ENCODE data around the gene TBC1D5. TPM values are rescaled to one million over a fixed set of nuclear protein-coding genes. Genes with fewer than 3 reads are reported as not detected.
A peak's percentile ranks its signal among the peaks of the same experiment; 100 is the strongest.

TBC1D5 gene
- polyA plus RNA-seq, 2 of the 4 experiments (the other 2 are of a cell fraction): 36.7 to 72.2 TPM

- TF ChIP-seq ESRRA (IDR thresholded peaks at IDR 0.05; ENCODE audit: borderline replicate concordance, low read length): no peak
- no peak for TF ChIP-seq FOSB (CRISPR knock-in tag; IDR thresholded peaks at IDR 0.05)
- TF ChIP-seq EP300 (IDR thresholded peaks at IDR 0.05): no peak
- no peak for TF ChIP-seq BHLHE40 (IDR thresholded peaks at IDR 0.05; ENCODE audit: low read depth, low read length)
- TF ChIP-seq RAD21 (conservative IDR thresholded peaks at IDR 0.05 in 1 of 2, IDR thresholded peaks at IDR 0.05 in 1 of 2): no peak
- TF ChIP-seq JUNB (IDR thresholded peaks at IDR 0.05): no peak
- TF ChIP-seq, protein P1, sequence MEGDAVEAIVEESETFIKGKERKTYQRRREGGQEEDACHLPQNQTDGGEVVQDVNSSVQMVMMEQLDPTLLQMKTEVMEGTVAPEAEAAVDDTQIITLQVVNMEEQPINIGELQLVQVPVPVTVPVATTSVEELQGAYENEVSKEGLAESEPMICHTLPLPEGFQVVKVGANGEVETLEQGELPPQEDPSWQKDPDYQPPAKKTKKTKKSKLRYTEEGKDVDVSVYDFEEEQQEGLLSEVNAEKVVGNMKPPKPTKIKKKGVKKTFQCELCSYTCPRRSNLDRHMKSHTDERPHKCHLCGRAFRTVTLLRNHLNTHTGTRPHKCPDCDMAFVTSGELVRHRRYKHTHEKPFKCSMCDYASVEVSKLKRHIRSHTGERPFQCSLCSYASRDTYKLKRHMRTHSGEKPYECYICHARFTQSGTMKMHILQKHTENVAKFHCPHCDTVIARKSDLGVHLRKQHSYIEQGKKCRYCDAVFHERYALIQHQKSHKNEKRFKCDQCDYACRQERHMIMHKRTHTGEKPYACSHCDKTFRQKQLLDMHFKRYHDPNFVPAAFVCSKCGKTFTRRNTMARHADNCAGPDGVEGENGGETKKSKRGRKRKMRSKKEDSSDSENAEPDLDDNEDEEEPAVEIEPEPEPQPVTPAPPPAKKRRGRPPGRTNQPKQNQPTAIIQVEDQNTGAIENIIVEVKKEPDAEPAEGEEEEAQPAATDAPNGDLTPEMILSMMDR (IDR thresholded peaks at IDR 0.05): no peak
- TF ChIP-seq ZFP36 (IDR thresholded peaks at IDR 0.05; ENCODE audit: borderline replicate concordance, partially characterized antibody): no peak
- TF ChIP-seq SREBF2 (IDR thresholded peaks at IDR 0.05): no peak
- Histone ChIP-seq H3K4me3 (no peak overlapping the region), H3K9me3 (no peaks in the 10 kb centered on the region), H3K4me1 (no peaks in the 10 kb centered on the region), H3K4me2 (peak overlapping the region; percentile 54), H3K27ac (no peak overlapping the region)
- CTCF ChIA-PET: no interaction called here
- no peak for DNase-seq (ENCODE audit: low read depth in 1 of 2, low spot score in 1 of 2)
- POLR2A ChIA-PET: no interaction called here
- peak in 1 of 2 experiments; percentile 34; a peak in 4 of 6 replicates for ATAC-seq
- 79% methylated on average over 1 of the region's 1 CpG for WGBS (ENCODE audit: missing lambda C conversion rate)
- no peak for FAIRE-seq
Observed at GRCh38 chr3:17749281-17749680, 6.8 kb upstream of the TBC1D5 start.

- ATAC-seq: no peak
- H3K27ac ChIP-seq: no peak overlapping the region
- DNase-seq (ENCODE audit: low read depth in 1 of 2, low spot score in 1 of 2): no peak
- H3K9me3 ChIP-seq: no peaks in the 10 kb centered on the region
- CTCF ChIA-PET: interaction anchor here (0.6 kb wide), 1 partner anchor 181 kb away, joined by 3 read pairs; no protein-coding TSS in a partner anchor
- TF ChIP-seq MYC (IDR thresholded peaks at IDR 0.05; ENCODE audit: borderline replicate concordance, low read length) (no peak), KDM1A (IDR thresholded peaks at IDR 0.05; ENCODE audit: low read depth) (no peak), ZFP36 (IDR thresholded peaks at IDR 0.05; ENCODE audit: borderline replicate concordance, partially characterized antibody) (no peak), EHF (CRISPR knock-in tag; IDR thresholded peaks at IDR 0.05) (no peak), SMC3 (IDR thresholded peaks at IDR 0.05) (no peak), HOXA7 (CRISPR knock-in tag; IDR thresholded peaks at IDR 0.05) (no peak), REST (IDR thresholded peaks at IDR 0.05) (no peak), ZSCAN20 (CRISPR knock-in tag; IDR thresholded peaks at IDR 0.05) (no peak), EP300 (IDR thresholded peaks at IDR 0.05) (no peak), RAD21 (conservative IDR thresholded peaks at IDR 0.05 in 1 of 2, IDR thresholded peaks at IDR 0.05 in 1 of 2) (no peak), JUN (IDR thresholded peaks at IDR 0.05) (no peak), RARB (CRISPR knock-in tag; IDR thresholded peaks at IDR 0.05) (no peak), ZC3H11A (IDR thresholded peaks at IDR 0.05) (no peak), CHD2 (IDR thresholded peaks at IDR 0.05; ENCODE audit: low read length, partially characterized antibody) (no peak)
- TF ChIP-seq, protein P2, sequence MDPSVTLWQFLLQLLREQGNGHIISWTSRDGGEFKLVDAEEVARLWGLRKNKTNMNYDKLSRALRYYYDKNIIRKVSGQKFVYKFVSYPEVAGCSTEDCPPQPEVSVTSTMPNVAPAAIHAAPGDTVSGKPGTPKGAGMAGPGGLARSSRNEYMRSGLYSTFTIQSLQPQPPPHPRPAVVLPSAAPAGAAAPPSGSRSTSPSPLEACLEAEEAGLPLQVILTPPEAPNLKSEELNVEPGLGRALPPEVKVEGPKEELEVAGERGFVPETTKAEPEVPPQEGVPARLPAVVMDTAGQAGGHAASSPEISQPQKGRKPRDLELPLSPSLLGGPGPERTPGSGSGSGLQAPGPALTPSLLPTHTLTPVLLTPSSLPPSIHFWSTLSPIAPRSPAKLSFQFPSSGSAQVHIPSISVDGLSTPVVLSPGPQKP (IDR thresholded peaks at IDR 0.05; ENCODE audit: low read depth, low read length): no peak
- no peak overlapping the region for H3K4me3 ChIP-seq
- POLR2A ChIA-PET: no interaction called here
- H3K4me2 ChIP-seq: no peak overlapping the region
- FAIRE-seq: no peak
- 77% methylated on average over 6 of the region's 6 CpGs for WGBS (ENCODE audit: missing lambda C conversion rate)
- H3K4me1 ChIP-seq: peaks cover 8% of the 10 kb centered on the region; the same call in 2 of the 3 replicates
Observed at GRCh38 chr3:17747890-17748247, 5.4 kb upstream of the TBC1D5 start.

Measured in A549 (cell line).